Fibroblast of lung (primary cell): Measurements from ENCODE around the gene ZNF467. TPM values are rescaled to one million over a fixed set of nuclear protein-coding genes. Genes with fewer than 3 reads are reported as not detected.

ENCODE experiments used
- DNase-seq, 2 donors: peaks; one replicate each; pipeline versions ENCODE4 v3.0.0 to v3.0.0-alpha.2; 2010; ENCODE audit warnings: low read depth in 2 of 2
- H2AFZ ChIP-seq: 2 replicates; pipeline ENCODE4 v1.5.1; 2012; ENCODE audit warnings: low read length, control low read depth, inconsistent platforms
- H3K27ac ChIP-seq: 2 replicates; pipeline ENCODE4 v1.5.1; 2011; ENCODE audit warnings: low read length, control low read depth; ENCODE audit not compliant: insufficient read depth
- H3K27me3 ChIP-seq: 2 replicates; pipeline ENCODE4 v1.5.1; 2011; ENCODE audit warnings: mild to moderate bottlenecking, low read length; ENCODE audit not compliant: control insufficient read depth, insufficient read depth
- H3K36me3 ChIP-seq: 2 replicates; pipeline ENCODE4 v1.5.1; 2011; ENCODE audit warnings: low read length; ENCODE audit not compliant: control insufficient read depth, insufficient read depth
- H3K4me1 ChIP-seq: 2 replicates; pipeline ENCODE4 v1.5.1; 2011; ENCODE audit warnings: low read length; ENCODE audit not compliant: control insufficient read depth, insufficient read depth; ENCODE audit errors: extremely low read depth
- H3K4me2 ChIP-seq: 2 replicates; pipeline ENCODE4 v1.5.1; 2011; ENCODE audit warnings: low read length, control low read depth; ENCODE audit not compliant: insufficient read depth; ENCODE audit errors: extremely low read depth
- H3K4me3 ChIP-seq, 4 experiments: fragments of 200-600 bp in 1 of 4; sonication (generic) in 1 of 4; replicated peaks in 1 of 4; 2 replicates each; pipeline ENCODE4 v1.5.1; 2011 to 2016; ENCODE audit warnings: low read length in 4 of 4, low read depth in 3 of 4, mild to moderate bottlenecking in 3 of 4, control low read depth in 2 of 4, inconsistent platforms in 1 of 4, mixed read lengths in 1 of 4; ENCODE audit not compliant: insufficient read depth in 1 of 4; ENCODE audit errors: control extremely low read depth in 1 of 4
- H3K79me2 ChIP-seq: 2 replicates; pipeline ENCODE4 v1.5.1; 2012; ENCODE audit warnings: mild to moderate bottlenecking, low read length, inconsistent platforms; ENCODE audit not compliant: control insufficient read depth, insufficient read depth
- H3K9ac ChIP-seq: 2 replicates; pipeline ENCODE4 v1.5.1; 2011; ENCODE audit warnings: mild to moderate bottlenecking, low read length, control low read depth; ENCODE audit not compliant: insufficient read depth
- H3K9me3 ChIP-seq: 2 replicates; pipeline ENCODE4 v1.5.1; 2012; ENCODE audit warnings: low read depth, low read length; ENCODE audit not compliant: control insufficient read depth, insufficient read depth
- H4K20me1 ChIP-seq: 2 replicates; pipeline ENCODE4 v1.5.1; 2011; ENCODE audit warnings: low read length; ENCODE audit not compliant: control insufficient read depth, insufficient read depth; ENCODE audit errors: extremely low read depth
- EZH2 ChIP-seq: IDR thresholded peaks from 2 replicates; pipeline ENCODE4 v1.5.1; 2012; ENCODE audit warnings: low read length, control low read depth, mild to moderate bottlenecking; ENCODE audit errors: missing control alignments
- polyA plus RNA-seq, 2 donors: library from polyadenylated mRNA; depleted of rRNA in 1 of 2; stranded (reverse) in 1 of 2; unstranded in 1 of 2; fragments of >200 nt; gene quantifications; 2 replicates each; pipeline ENCODE4 v1.2.1, GENCODE V29; 2011 to 2012; ENCODE audit warnings: missing spikeins in 1 of 2
- total RNA-seq: library from RNA; depleted of rRNA; stranded (reverse); fragments of >200 nt; gene quantifications from 2 replicates; pipeline ENCODE4 v1.2.1, GENCODE V29; 2014
- TF ChIP-seq, protein P1 (sequence below), 2 donors: IDR thresholded peaks in 1 of 2; conservative IDR thresholded peaks in 1 of 2; 1 replicate in 1 of 2; 2 replicates in 1 of 2; pipeline ENCODE4 v1.5.1; 2011 to 2012; ENCODE audit warnings: low read length in 2 of 2, control low read depth in 1 of 2, inconsistent platforms in 1 of 2, low read depth in 1 of 2, mild to moderate bottlenecking in 1 of 2

The ZNF467 gene
- total and polyA plus RNA-seq, 2 donors (not counting 1 experiment from before 2014, with no cell fraction given), result 0.89 to 1.3 TPM

DNA sequence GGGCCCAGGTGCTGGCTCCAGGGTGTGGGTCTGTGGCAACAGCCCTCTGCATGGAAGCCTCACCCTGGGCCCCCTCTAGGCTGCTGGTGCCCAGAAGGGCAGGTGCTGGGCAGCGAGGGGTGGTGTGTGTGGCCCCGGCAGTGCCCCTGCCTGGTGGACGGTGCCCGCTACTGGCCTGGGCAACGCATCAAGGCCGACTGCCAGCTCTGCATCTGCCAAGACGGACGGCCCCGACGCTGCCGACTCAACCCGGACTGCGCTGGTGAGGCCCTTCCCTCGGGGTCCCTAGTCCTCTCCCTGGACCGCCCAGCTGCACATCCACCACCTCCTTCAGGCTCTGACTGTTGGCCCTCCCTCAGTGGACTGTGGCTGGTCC is 18.8 kb upstream of the ZNF467 start:
- Histone ChIP-seq H3K4me1 (no peaks in the 10 kb centered on the region), H3K27me3 (peaks cover 6% of the 10 kb centered on the region), H2AFZ (no peak overlapping the region), H3K9me3 (no peaks in the 10 kb centered on the region), H3K27ac (no peak overlapping the region), H3K79me2 (no peaks in the 10 kb centered on the region), H3K4me3 (no peak overlapping the region), H4K20me1 (no peaks in the 10 kb centered on the region), H3K4me2 (no peak overlapping the region), H3K36me3 (no peaks in the 10 kb centered on the region), H3K9ac (no peak overlapping the region)
- DNase-seq, result no peak
- TF ChIP-seq, protein P1, sequence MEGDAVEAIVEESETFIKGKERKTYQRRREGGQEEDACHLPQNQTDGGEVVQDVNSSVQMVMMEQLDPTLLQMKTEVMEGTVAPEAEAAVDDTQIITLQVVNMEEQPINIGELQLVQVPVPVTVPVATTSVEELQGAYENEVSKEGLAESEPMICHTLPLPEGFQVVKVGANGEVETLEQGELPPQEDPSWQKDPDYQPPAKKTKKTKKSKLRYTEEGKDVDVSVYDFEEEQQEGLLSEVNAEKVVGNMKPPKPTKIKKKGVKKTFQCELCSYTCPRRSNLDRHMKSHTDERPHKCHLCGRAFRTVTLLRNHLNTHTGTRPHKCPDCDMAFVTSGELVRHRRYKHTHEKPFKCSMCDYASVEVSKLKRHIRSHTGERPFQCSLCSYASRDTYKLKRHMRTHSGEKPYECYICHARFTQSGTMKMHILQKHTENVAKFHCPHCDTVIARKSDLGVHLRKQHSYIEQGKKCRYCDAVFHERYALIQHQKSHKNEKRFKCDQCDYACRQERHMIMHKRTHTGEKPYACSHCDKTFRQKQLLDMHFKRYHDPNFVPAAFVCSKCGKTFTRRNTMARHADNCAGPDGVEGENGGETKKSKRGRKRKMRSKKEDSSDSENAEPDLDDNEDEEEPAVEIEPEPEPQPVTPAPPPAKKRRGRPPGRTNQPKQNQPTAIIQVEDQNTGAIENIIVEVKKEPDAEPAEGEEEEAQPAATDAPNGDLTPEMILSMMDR (conservative IDR thresholded peaks at IDR 0.05 in 1 of 2, IDR thresholded peaks at IDR 0.05 in 1 of 2; ENCODE audit: low read depth in 1 of 2, low read length in 2 of 2), result no peak
- no peak for TF ChIP-seq EZH2

DNA sequence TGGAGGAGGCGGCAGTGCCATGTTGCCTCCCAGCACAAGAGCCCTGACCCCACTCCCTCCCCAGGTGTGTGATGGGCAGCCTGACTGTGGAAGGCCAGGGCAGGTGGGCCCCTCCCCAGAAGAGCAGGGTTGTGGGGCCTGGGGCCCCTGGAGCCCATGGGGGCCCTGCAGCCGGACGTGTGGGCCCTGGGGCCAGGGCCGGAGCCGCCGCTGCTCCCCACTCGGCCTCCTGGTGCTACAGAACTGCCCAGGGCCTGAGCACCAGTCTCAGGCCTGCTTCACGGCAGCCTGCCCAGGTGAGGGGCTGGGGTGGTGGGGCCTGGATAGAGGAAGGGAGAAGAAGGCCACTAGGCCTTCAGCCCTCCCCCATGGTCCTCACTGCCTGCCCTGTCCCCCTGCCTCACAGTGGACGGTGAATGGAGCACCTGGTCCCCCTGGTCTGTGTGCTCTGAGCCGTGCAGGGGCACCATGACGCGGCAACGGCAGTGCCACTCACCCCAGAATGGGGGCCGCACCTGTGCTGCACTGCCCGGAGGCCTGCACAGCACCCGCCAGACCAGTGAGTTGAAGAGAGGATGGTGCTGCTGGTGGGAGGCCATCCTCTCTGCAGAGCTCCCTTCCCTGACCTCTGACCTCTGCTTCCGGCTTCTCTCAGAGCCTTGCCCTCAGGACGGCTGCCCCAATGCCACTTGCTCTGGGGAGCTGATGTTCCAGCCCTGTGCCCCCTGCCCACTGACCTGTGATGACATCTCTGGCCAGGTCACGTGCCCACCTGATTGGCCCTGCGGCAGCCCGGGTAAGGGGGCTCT is 18.2 kb upstream of the ZNF467 start:
- no peaks in the 10 kb centered on the region for H3K79me2 ChIP-seq
- peaks cover 6% of the 10 kb centered on the region for H3K27me3 ChIP-seq
- H3K36me3 ChIP-seq, result no peaks in the 10 kb centered on the region
- H4K20me1 ChIP-seq, result no peaks in the 10 kb centered on the region
- H3K4me3 ChIP-seq, result no peak overlapping the region
- H3K4me2 ChIP-seq, result no peak overlapping the region
- H3K9me3 ChIP-seq, result no peaks in the 10 kb centered on the region
- no peak overlapping the region for H3K9ac ChIP-seq
- TF ChIP-seq, protein P1 (conservative IDR thresholded peaks at IDR 0.05 in 1 of 2, IDR thresholded peaks at IDR 0.05 in 1 of 2; ENCODE audit: low read depth in 1 of 2, low read length in 2 of 2), result no peak
- no peak for TF ChIP-seq EZH2
- no peaks in the 10 kb centered on the region for H3K4me1 ChIP-seq
- no peak for DNase-seq
- no peak overlapping the region for H2AFZ ChIP-seq
- no peak overlapping the region for H3K27ac ChIP-seq

GRCh38 chr7:149790754-149791360 is 17.5 kb upstream of the ZNF467 start:
- H3K27me3 ChIP-seq, result peaks cover 6% of the 10 kb centered on the region
- no peaks in the 10 kb centered on the region for H3K9me3 ChIP-seq
- no peaks in the 10 kb centered on the region for H3K79me2 ChIP-seq
- TF ChIP-seq, protein P1 (conservative IDR thresholded peaks at IDR 0.05 in 1 of 2, IDR thresholded peaks at IDR 0.05 in 1 of 2; ENCODE audit: low read depth in 1 of 2, low read length in 2 of 2), result no peak
- no peak for TF ChIP-seq EZH2
- no peak overlapping the region for H2AFZ ChIP-seq
- H3K9ac ChIP-seq, result no peak overlapping the region
- no peak overlapping the region for H3K27ac ChIP-seq
- no peak for DNase-seq
- H4K20me1 ChIP-seq, result no peaks in the 10 kb centered on the region
- no peaks in the 10 kb centered on the region for H3K4me1 ChIP-seq
- H3K4me2 ChIP-seq, result no peak overlapping the region
- H3K36me3 ChIP-seq, result no peaks in the 10 kb centered on the region
- no peak overlapping the region for H3K4me3 ChIP-seq
